H54 (cell line): ENCODE results near the gene KRTAP9-2.
"Not testable (repeated sequence)": the region's sequence is repeated elsewhere in the genome, so short reads cannot be mapped to it uniquely, and the experiment has no call there.

Experiments used
- DNase-seq: peaks from one replicate; pipeline ENCODE4 v3.0.0; 2011; ENCODE audit warnings: low spot score, mixed read lengths; ENCODE audit not compliant: insufficient read length
- FAIRE-seq: peaks from 3 replicates; lab custom pipeline; 2011; peaks lifted over from hg19 to GRCh38; lab: Jason Lieb, UNC
- POLR2A ChIP-seq: IDR thresholded peaks from 2 replicates; pipeline ENCODE4 v1.6.1; 2011; ENCODE audit warnings: low read depth, mild to moderate bottlenecking, low read length

Gene KRTAP9-2

GRCh38 chr17:41212524-41213169 is 13.8 kb upstream of the KRTAP9-2 start:
- DNase-seq (no peak), FAIRE-seq (peak; percentile 23)
- TF ChIP-seq POLR2A: no peak

GRCh38 chr17:41215681-41216080 is 10.8 kb upstream of the KRTAP9-2 start:
- no peak for DNase-seq
- TF ChIP-seq POLR2A: no peak
- FAIRE-seq: no peak

GRCh38 chr17:41223821-41224220 is 2.6 kb upstream of the KRTAP9-2 start:
- FAIRE-seq (no peak), DNase-seq (no peak)
- no peak for TF ChIP-seq POLR2A

- no peak for FAIRE-seq
- no peak for TF ChIP-seq POLR2A
- no peak for DNase-seq
These were observed 397 bp upstream of the KRTAP9-2 start for GRCh38 chr17:41226051-41226450.

- DNase-seq (no peak), FAIRE-seq (no peak)
- TF ChIP-seq POLR2A: no peak
These were observed 3.6 kb downstream of the KRTAP9-2 start for GRCh38 chr17:41230094-41230493.

- no peak for FAIRE-seq
- TF ChIP-seq POLR2A: no peak
These were observed 5.3 kb downstream of the KRTAP9-2 start for GRCh38 chr17:41231731-41232130.

GRCh38 chr17:41232399-41233105 is 6.1 kb downstream of the KRTAP9-2 start, which contains the start of gene KRTAP9-3:
TSS of gene KRTAP9-3 (plus strand) at chr17:41232449. CDS start at chr17:41232502, 53 bp downstream.
- DNase-seq, FAIRE-seq: not testable (repeated sequence)

More at GRCh38 chr17:41231731-41232130, 5.3 kb downstream of the KRTAP9-2 start:
- DNase-seq: no peak

GRCh38 chr17:41237116-41237515 is 10.7 kb downstream of the KRTAP9-2 start:
- FAIRE-seq, DNase-seq: not testable (repeated sequence)

- not testable (repeated sequence) for DNase-seq, FAIRE-seq
These were observed 11.5 kb downstream of the KRTAP9-2 start, which contains the start of gene KRTAP9-8 for GRCh38 chr17:41237949-41238437. TSS of gene KRTAP9-8 (plus strand) at chr17:41237999. CDS start at chr17:41238052, 53 bp downstream.

- not testable (repeated sequence) for DNase-seq, FAIRE-seq
These were observed 20.7 kb downstream of the KRTAP9-2 start for GRCh38 chr17:41246995-41247787.

- not testable (repeated sequence) for DNase-seq, FAIRE-seq
These were observed 23.3 kb downstream of the KRTAP9-2 start, which contains the start of gene KRTAP9-4 for GRCh38 chr17:41249637-41250240. TSS of gene KRTAP9-4 (plus strand) at chr17:41249687. CDS start at chr17:41249721, 34 bp downstream.

- DNase-seq (no peak), FAIRE-seq (no peak)
- no peak for TF ChIP-seq POLR2A
These were observed 24.8 kb downstream of the KRTAP9-2 start for GRCh38 chr17:41251261-41251660.

- TF ChIP-seq POLR2A: no peak
- no peak for DNase-seq
- no peak for FAIRE-seq
These were observed 28.4 kb downstream of the KRTAP9-2 start for GRCh38 chr17:41254861-41255260.

GRCh38 chr17:41255381-41256290 is 29.2 kb downstream of the KRTAP9-2 start, which contains the start of gene KRTAP9-9:
TSS of gene KRTAP9-9 (plus strand) at chr17:41255384.
- not testable (repeated sequence) for FAIRE-seq, DNase-seq
